Measurements from ENCODE around the gene ETS1.

Gene ETS1, protein sequence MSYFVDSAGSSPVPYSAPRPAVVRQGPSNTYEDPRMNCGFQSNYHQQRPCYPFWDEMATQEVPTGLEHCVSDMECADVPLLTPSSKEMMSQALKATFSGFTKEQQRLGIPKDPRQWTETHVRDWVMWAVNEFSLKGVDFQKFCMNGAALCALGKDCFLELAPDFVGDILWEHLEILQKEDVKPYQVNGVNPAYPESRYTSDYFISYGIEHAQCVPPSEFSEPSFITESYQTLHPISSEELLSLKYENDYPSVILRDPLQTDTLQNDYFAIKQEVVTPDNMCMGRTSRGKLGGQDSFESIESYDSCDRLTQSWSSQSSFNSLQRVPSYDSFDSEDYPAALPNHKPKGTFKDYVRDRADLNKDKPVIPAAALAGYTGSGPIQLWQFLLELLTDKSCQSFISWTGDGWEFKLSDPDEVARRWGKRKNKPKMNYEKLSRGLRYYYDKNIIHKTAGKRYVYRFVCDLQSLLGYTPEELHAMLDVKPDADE

GRCh38 chr11:128587415-128587814 is at the start of gene ETS1:
TSS of gene ETS1 (minus strand) at chr11:128587558. CDS start at chr11:128573130, 14,428 bp downstream.
- no peak for DNase-seq (ENCODE audit: low read depth in 2 of 2)

GRCh38 chr11:128634395-128634794 is 47.0 kb upstream of the ETS1 start:
- DNase-seq (ENCODE audit: low read depth in 2 of 2), result no peak

GRCh38 chr11:128633384-128633965 is 46.1 kb upstream of the ETS1 start:
- DNase-seq (ENCODE audit: low read depth in 2 of 2), result no peak

- peak in 1 of 2 donors; percentile 37 for DNase-seq (ENCODE audit: low read depth in 2 of 2)
Measured at GRCh38 chr11:128632141-128632791, 44.9 kb upstream of the ETS1 start.

- peak; percentile 80 to 87 for DNase-seq (ENCODE audit: low read depth in 2 of 2)
Measured at GRCh38 chr11:128630367-128631230, 43.2 kb upstream of the ETS1 start.

DNA sequence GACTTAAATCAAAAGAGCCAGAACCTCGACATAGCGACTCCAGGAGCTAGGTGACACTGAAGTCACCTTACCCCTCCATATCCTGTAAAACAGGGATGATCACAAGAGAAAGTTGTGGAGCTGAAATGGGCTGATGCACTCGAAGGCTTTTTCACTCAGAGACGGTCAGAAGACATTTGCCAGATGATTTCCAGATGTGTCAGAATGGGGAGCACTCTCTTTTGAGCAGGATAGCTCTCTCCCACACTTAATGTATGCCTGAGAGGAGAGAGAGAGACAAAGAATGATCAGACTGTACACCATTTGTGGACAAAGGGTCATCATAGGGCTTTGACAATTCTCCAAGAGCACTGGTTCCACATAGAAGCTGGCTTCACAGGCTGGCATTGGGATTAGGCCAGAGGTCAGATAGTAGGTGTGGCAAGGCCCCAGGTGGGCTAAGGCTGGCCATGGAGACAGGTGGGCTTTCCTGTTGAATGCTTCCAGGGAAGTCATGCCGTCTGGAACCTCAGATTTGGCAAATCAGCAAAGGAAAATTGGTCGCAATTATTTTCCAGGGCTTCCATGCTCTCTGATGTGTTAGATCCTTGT is 42.3 kb upstream of the ETS1 start:
- DNase-seq (ENCODE audit: low read depth in 2 of 2), result no peak

GRCh38 chr11:128628686-128629085 is 41.3 kb upstream of the ETS1 start:
- no peak for DNase-seq (ENCODE audit: low read depth in 2 of 2)

GRCh38 chr11:128628325-128628673 is 40.9 kb upstream of the ETS1 start:
- DNase-seq (ENCODE audit: low read depth in 2 of 2), result no peak

DNA sequence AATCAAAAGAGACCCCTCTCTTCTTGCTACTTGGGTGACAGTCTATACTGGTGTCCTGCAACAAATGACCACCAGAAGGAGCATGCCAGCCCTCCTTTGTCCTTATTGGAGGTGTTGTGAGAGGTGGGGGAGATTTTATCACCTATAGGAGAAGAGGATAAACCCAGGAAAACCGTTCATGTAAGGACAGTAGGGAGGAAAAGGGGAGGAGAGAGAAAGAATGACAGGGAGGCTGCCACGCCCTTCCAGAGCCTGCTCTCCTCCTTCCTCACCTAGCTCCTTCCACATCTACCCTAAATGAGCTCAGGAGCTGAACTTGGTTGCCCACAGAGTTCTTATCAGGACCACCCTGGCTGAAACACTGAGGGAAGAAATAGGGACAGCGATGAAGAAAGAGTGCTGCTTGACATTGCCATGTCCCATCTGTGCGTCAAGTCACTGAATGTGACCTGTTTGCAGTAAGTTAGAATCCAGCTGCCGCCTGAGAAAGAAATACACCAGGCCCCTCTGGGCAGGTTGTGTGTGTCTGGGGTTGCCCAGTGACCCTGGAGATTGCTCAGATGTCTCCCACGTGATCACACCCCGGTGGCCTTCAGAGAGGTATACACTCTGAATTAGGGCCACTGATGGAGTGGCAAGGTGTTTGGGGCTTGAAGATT is 40.4 kb upstream of the ETS1 start:
- DNase-seq (ENCODE audit: low read depth in 2 of 2), result no peak

- no peak for DNase-seq (ENCODE audit: low read depth in 2 of 2)
Measured at GRCh38 chr11:128626913-128627665, 39.7 kb upstream of the ETS1 start.

DNA sequence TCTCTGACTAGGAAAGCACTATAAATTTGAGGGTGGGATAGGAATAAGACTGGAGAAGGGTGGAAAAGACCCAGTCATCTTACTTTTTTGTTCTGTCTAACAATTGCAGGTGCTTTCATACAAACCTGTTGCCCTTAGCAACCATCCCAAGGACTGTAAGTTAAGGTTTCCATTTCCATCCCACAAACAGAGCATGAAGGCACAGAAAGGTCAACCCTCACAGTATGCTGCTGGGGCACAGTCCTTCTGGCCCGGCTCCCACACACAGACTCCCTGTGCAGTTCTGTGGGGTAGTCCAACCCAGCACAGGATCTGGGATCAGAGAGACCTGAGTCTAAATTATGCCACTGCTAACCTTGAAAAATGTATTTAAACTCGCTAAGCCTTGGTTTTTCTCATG is 38.4 kb upstream of the ETS1 start:
- no peak for DNase-seq (ENCODE audit: low read depth in 2 of 2)

- DNase-seq (ENCODE audit: low read depth in 2 of 2), result no peak
Measured at GRCh38 chr11:128625326-128625725, 38.0 kb upstream of the ETS1 start.

DNA sequence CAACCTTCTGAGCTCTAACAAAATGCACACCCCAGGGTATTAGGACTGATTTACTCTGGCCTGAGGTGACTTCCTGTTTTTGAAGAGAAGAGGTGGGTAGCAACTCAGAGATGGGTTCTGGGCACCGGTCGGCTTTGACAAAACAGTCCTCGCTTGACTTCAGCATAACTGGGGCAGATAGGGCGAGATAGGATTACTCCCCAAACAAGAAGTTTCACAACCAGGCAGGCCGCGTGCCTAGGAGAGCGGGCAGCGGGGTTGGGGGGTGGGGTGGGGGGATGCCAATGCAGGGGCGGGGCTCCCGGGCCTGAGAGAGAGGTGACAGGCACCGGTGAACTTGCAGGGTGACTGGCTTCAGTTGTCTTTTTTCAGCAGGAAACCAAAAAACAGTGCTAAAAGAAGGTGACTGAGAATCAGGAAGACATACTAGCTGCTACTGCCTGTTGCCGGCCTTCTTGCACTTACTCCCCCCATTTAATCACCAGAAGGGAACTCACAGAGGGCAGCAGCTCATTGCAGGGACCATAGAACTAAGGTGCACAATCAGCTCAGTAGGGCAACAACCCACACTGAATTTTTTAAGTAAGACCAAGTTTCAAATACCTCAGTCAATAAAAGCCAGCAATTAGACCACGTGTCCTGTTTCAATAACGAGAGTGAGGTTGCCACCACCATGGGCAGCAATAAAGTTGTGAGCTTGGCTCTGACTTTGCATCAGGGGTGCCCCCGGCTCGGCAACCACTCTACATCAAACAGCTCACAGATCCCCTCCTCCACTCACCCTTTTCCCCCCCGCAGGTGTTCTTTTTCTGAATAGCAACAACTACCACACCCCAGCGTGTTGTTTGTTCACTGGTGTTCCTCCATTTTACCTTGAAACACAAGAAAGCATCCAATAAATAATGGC is 37.2 kb upstream of the ETS1 start:
- no peak for DNase-seq (ENCODE audit: low read depth in 2 of 2)

DNA sequence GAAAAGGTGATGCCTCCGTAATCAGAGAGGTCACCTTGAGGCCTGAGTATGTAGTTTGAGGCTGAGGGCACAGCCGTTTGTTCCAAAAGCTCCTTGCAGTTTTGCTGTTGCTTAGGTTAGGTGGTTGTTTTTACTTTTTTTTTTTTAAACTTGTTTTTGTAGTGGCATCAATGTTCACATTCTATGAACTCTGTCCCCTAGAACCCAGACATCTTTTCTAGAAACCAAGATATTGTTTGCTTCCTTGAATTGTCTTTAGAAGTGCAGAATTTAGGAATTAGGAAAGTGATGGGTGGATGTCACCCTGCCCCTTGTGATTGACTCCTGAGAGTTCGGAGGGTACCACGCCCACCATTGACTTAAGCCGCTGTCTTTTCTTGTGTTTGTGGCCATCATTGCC is 35.7 kb upstream of the ETS1 start:
- DNase-seq (ENCODE audit: low read depth in 2 of 2), result no peak

DNA sequence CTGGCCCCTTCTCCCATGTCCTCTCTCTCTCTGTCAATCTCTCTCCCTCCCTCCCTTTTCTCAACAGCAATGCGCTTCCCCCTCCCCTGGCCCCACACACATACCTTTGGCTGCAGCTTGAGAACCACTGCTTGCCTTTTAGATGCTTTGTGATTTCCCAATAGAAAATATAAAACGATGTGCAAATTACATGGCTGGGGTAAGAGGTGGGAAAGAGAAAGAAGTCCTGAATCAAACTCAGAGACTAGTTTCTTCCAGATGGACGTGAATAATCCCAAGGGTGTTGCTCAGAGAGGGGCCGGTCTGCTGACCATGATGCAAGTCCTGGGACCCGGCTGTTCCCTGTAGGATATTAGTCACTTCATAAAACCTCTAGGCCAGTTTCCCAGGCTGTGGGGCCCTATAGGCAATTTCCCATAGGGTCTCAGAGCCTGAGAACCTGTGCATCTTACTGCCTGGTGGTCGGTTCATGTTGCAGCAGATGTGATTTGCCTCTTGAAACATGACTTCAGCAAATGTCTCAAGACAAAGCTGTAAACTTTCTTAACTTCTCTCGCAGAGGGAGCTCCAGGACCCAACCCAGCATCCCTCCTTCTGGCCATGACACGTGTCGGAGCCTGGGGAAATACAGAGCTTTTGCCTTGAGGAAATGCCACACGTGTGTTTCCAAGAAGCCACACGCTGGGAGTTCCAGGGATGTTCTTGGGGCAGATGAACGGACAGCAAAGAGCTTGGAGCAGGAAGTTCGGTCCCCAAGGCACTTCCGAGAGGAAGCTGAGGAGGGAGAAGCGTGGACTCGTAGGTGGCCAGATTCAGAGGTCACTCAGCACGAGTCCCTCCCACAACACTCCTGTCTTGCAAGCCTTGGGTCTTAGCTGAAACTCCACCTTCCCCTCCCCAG is 34.5 kb upstream of the ETS1 start:
- no peak for DNase-seq (ENCODE audit: low read depth in 2 of 2)

DNA sequence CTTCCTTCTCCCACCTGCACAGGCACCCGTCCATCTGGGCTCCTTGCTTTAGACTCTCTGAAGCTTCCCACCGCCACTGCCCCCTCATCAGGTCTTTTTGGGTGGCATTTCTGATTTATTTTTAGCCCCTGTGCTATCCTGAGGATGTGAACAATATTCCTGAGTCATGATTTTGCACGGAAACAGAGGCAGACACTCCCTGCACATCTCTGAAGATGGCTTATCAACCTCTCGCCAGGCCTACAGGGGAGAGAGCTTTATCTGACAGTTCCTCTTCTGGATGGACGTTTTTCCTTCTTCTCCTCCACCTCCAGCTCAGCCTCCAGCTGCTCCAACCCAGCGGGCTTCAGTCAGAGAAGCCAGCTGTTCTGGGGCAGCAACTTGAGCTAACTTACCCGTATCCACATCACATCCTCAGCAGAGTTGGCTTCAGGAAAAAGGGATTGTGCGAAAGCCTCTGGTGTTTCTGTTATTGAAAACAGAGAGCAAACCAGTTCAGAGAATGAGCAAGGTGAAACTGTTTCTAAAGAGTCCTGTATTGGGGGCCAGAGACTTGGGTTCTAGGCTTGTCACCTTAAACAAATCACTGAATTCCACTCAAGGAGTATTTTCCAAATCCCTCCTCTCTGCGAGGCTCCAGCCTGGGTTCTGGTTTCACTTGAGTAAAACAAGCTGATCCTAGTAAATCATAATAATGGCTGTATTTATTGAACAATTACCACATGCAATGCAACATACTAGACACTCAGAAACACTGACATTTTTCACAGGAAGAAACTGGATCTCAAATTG is 33.1 kb upstream of the ETS1 start:
- DNase-seq (ENCODE audit: low read depth in 2 of 2), result no peak

All from stimulated activated CD4-positive, alpha-beta T cell treated with anti-CD3 and anti-CD28 coated beads, Interleukin-15, amount 100 ng/mL, for 48 hours (primary cell).